NCI-H2107 (cell line): ENCODE data around the gene HSPH1.

Experiments
- DNase-seq: peaks from one replicate; lab custom pipeline; 2025; lab: John Stamatoyannopoulos, UW

HSPH1 gene

GRCh38 chr13:31161557-31162150 is at the start of gene HSPH1:
Gene HSPH1 (minus strand): TSS chr13:31161904. CDS start chr13:31161582, 322 bp downstream.
- peak; percentile 83 for DNase-seq

- DNase-seq: no peak
Observed at GRCh38 chr13:31209841-31210210, 48.1 kb upstream of the HSPH1 start.

GRCh38 chr13:31209172-31209840 is 47.6 kb upstream of the HSPH1 start:
- DNase-seq: peak; percentile 67

GRCh38 chr13:31208559-31209122 is 46.9 kb upstream of the HSPH1 start:
- no peak for DNase-seq

- no peak for DNase-seq
Observed at GRCh38 chr13:31207661-31208552, 46.2 kb upstream of the HSPH1 start.

GRCh38 chr13:31204592-31204991 is 42.9 kb upstream of the HSPH1 start:
- DNase-seq: no peak

GRCh38 chr13:31201341-31202031 is 39.8 kb upstream of the HSPH1 start:
- no peak for DNase-seq

GRCh38 chr13:31200637-31200971 is 38.9 kb upstream of the HSPH1 start:
- DNase-seq: no peak

GRCh38 chr13:31199849-31200636 is 38.3 kb upstream of the HSPH1 start, which contains the start of gene B3GLCT:
Gene B3GLCT (plus strand): TSS chr13:31199975. CDS start chr13:31200085, 110 bp downstream.
- DNase-seq: peak; percentile 35

GRCh38 chr13:31199527-31199848 is 37.8 kb upstream of the HSPH1 start:
- no peak for DNase-seq

GRCh38 chr13:31198519-31198918 is 36.8 kb upstream of the HSPH1 start:
- DNase-seq: no peak

- DNase-seq: no peak
Observed at GRCh38 chr13:31196992-31197391, 35.3 kb upstream of the HSPH1 start.

GRCh38 chr13:31195616-31196015 is 33.9 kb upstream of the HSPH1 start:
- DNase-seq: no peak

GRCh38 chr13:31192306-31192705 is 30.6 kb upstream of the HSPH1 start:
- DNase-seq: no peak

GRCh38 chr13:31191748-31192147 is 30.0 kb upstream of the HSPH1 start:
- DNase-seq: no peak

GRCh38 chr13:31184981-31185645 is 23.4 kb upstream of the HSPH1 start:
- DNase-seq: no peak

GRCh38 chr13:31184451-31184850 is 22.7 kb upstream of the HSPH1 start:
- no peak for DNase-seq

- DNase-seq: no peak
Observed at GRCh38 chr13:31182987-31183386, 21.3 kb upstream of the HSPH1 start.

GRCh38 chr13:31179754-31180153 is 18.1 kb upstream of the HSPH1 start:
- DNase-seq: no peak

- DNase-seq: no peak
Observed at GRCh38 chr13:31179241-31179640, 17.5 kb upstream of the HSPH1 start.
